Germinal center (tissue), 1 donor: Measurements from ENCODE around the gene SLC16A11.

Source experiments
- DNase-seq: peaks from one replicate; pipeline ENCODE4 v3.0.0; 2012; ENCODE audit warnings: mixed read lengths, low spot score

The SLC16A11 gene

DNA sequence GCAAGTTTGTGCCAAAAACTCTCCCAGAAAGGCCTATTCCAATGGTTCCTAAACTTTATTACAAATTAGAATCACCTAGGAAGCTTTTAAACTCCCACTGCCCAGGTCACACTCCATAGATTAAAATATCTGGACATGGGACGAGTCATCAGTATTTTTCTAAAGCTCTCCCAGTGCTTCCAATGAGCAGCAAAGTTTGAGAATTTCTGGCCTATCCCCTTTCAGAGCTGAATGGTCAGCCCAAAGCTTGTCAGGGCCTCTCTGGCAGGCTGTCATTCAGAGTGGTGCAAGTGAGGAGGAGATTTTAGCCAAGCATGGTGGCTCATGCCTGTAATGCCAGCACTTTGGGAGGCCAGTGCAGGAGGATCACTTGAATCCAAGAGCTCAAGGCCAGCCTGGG lies 18.6 kb downstream of the SLC16A11 start:
- DNase-seq = no peak

GRCh38 chr17:7024402-7024785 lies 19.5 kb downstream of the SLC16A11 start:
- DNase-seq = no peak

- DNase-seq = peak; percentile 97
Measured at GRCh38 chr17:7023576-7024401, 20.1 kb downstream of the SLC16A11 start.

DNA sequence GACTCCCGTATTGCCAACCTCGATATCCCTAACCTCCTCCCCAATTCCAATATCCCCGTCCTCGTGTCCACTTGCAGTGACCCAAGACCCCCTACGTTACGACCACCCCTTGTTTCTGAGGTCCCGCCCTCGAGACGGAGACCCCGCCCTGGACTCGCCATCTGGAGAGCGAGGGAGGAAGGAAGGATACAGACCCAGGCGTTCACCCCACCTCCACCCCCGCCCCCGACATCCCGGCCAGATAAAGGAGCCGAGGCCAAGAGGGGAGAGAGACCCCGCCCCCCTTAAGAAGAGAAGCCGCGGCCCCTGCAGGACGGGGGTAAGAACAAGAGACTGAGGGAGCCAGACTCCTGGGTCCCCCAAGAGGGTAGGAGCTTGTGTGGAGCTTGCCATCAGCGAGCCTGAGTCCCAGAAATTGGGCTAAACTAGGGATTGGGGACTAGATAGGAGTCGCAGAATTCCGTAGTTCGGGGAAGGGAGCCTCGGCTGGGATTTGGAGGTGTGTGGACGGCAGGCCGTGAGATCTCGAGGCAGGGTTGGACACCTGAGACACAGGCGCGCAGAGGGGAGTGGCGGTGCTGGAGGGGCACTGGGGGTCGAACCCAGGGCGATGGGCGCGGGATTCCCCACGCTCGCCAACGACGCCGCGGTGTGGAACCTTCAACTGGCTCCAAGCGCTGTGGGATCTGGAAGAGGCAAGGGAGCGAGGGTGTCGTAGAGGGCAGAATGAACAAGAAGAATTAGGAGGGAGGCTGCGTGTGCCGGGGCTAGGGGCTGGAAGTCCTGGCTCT lies 20.9 kb downstream of the SLC16A11 start, which contains the start of gene BCL6B:
Gene BCL6B (plus strand): TSS at position 270 of the 791 bp plus-strand sequence. CDS start 622 bp downstream, outside the sequence.
- no peak for DNase-seq

DNA sequence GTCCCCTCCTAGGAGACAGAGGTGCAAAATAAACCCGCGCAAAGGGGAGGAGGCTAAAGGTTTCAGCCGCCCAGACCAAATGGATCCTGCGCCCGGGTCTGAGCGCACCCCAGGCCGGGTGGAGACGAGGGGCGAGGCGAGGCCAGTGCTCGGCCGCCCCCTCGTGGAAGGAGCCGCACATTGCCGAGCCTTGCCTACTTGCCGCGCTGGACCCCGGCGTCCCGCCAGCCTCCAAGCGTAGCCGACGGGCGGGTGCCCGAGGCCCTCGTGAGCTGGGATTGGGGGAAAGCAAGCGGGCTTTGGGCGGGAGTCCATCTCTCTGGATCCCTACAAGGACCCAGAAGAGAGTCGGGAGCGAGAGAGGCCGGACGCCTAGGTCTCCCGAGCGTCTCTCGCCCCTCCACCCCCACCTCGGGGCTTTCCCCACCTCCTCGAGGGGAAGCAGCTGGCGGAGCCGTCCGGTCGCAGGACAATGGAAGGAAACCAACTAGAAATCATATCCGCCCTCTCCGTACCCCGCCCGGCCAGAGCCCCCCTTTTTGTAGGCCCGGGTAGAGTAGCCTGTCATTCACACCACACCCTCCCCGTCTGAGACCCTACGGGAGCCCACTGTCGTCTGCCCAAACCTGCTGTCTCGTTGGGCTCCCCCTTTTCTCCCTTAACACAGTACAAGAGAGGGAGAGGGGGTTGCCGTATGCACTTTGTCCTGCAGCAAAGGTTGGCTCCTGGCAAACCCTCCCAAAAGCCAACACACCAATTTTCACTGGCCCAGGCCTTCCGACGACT lies 21.7 kb downstream of the SLC16A11 start:
- peak; percentile 91 for DNase-seq

DNA sequence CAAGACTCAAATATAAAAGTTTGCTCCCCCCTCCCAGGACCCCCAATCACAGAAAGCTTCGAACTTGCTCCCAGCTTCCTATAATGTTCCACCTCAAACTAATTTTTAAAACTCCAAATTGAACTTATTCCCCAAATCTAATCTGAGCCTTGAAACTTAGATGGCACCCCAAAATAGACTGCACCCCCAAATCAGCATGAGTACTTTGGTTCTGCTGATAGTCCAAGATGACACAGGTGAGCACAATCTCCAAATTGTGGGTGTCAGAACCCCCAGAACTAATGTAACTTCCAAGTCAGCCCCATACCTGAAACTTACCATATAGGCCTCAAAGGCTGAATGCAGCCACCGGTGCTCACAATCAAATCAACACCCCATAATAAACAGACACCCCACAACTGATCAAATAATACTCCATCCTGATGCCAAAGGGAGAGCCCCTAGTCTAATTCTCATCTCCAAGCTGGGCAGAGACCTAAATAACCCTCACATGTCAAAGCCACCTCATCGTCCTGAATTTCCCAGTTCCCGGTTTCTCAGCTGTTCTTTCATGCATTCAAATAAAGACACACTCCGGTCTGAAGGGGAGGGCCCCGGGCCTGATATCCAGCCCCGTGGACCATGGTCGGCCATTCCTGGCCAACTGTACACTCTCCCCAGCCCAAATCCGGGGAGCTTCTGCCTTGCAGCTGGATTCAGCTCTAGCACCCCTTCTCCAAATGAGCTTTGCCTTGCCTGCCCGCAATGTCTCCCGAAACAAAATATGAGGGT lies 22.8 kb downstream of the SLC16A11 start:
- DNase-seq = no peak

- DNase-seq = no peak
Measured at GRCh38 chr17:7019839-7020519, 23.9 kb downstream of the SLC16A11 start.

DNA sequence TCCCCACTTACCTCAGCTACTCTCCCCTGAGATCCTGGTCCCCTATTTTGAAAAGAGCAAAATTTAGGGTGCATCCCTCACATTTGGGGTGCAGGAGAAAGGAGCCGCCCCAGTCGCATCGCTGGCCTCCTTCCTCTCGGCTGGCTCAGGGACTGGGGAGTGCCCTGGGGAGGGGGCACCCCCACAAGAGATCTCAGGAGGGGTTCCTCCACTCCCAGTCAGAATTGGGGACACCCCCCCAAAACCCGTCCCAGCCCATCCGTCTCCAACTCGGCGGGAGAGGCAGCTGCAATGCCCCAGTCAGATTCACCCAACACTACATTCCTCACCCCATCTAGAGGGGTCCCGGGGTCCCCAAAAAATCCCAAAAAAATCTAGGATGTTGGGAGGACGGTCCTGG lies 24.5 kb downstream of the SLC16A11 start:
- DNase-seq = no peak

GRCh38 chr17:7018331-7018964 lies 25.4 kb downstream of the SLC16A11 start:
- DNase-seq = no peak

GRCh38 chr17:7017827-7018200 lies 26.1 kb downstream of the SLC16A11 start:
- no peak for DNase-seq

DNA sequence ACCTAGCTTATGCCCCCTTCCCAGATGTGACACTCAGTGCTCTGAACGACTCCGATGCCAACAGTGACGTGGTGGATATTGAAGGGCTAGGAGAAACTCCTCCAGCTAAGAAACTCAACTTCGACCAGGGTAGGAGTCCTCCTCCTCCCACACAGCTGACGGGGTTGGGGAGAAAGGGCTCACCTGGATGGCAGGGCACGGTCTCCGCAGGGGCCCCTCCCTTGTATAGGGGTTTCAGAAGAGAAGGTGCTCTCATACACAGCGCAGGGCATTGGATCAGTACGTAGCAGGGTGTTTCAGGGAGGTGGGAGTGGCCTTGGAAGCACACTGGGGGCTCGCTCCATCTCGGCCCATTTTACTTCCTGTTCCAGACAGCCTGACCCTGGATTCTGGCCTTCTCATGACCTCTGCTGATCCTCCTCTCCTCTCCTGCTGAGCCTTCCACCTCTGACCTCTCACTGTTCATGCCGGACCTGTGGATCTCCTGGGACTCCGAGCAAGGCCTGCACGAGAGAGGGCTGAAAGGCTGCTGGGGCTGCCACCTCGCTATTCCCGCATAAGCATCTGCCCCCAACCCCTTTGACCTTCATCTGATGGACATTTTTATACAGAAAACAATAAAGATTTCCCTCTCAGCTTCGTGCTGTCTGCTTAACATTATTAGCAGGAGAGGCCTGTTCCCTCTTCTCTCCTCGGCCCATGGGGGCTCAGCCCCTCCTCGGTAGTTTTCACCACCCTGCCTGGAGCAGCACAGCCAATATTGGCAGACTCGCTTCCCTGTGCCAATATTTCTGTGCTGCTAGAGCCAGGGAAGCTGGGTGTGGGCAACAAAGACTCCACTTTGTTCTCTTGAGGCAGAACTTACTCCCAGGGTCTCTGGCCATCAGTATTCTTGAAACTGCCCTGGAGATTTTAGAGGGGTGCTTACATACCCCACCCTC lies 26.7 kb downstream of the SLC16A11 start:
- no peak for DNase-seq

DNA sequence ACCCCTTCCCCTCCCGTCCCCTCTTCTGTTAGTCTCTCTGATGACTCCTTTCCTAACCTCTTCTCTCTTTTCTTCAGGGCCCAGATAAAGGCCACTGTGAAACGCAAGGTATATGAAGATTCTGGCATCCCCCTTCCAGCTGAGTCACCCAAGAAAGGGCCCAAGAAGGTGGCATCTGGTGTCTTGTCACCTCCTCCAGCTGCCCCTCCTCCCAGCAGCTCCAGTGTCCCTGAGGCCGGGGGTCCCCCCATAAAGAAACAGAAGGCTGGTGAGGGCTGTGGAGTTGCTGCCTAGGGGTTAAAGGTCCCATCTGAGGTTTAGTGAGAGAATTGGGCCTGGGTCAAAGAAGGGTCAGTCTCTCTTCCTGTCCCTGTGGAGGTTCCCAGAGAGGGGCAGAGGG lies 27.5 kb downstream of the SLC16A11 start:
- DNase-seq = no peak

GRCh38 chr17:7014995-7015958 lies 28.6 kb downstream of the SLC16A11 start:
- DNase-seq = peak; percentile 32

DNA sequence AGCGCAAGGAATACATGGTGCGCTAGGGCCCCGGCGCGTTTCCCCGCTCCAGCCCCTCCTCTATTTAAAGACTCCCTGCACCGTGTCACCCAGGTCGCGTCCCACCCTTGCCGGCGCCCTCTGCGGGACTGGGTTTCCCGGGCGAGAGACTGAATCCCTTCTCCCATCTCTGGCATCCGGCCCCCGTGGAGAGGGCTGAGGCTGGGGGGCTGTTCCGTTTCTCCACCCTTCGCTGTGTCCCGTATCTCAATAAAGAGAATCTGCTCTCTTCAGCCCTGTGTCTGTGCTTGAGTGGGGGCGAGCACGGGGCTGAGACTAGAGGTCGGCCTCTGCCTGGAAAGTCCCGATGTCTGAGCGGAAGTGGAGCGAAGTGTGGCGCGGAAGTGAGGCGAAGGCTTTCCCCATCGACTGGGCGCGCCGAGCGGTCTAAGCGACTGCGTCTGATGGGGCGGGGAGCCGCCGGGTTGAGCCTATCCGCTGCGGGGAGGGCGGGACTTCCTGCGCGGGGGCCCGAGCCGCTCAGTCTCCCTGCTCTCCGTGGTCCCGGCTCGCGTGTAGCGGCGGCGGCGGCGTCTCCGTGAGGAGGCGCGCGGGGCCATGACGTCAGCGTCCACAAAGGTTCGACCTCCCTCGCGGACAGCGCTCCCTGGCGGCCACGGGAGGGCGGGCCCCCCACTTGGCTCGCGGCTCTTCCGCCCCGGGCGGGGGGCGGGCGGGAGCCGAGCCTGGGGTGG lies 29.5 kb downstream of the SLC16A11 start:
- DNase-seq = peak; percentile 96

GRCh38 chr17:7011942-7012254 lies 32.0 kb downstream of the SLC16A11 start:
- no peak for DNase-seq

GRCh38 chr17:7011415-7011814 lies 32.5 kb downstream of the SLC16A11 start:
- DNase-seq = no peak

DNA sequence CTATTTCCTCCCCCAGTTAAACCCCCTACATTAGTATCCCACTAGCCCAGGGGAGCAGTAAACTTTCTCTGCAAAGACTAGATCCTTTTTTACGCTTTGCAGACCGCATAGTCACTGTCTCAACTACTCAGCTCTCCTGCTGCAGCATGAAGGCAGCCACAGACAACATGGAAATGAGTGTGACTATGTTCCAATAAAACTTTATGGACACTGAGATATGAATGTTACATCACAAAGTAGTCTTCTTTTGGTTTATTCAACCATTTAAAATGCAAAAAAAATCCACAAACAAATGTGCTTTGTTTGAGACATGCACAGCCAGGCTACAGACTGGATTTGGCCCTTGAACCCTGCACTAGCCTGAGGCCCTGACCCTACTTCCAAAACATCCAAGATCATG lies 33.4 kb downstream of the SLC16A11 start:
- DNase-seq = no peak

GRCh38 chr17:7007143-7007542 lies 36.7 kb downstream of the SLC16A11 start:
- no peak for DNase-seq
